ENCODE data around the gene TIMM22.
"Not testable (repeated sequence)": the region's sequence is repeated elsewhere in the genome, so short reads cannot be mapped to it uniquely, and the experiment has no call there.

TIMM22 gene

GRCh38 chr17:964876-965275, 32.1 kb upstream of the TIMM22 start:
- DNase-seq (ENCODE audit: extremely low spot score), result no peak
- CTCF ChIA-PET, result no interaction called here
- POLR2A ChIA-PET, result no interaction called here
- no peak for TF ChIP-seq CTCF (IDR thresholded peaks at IDR 0.05; ENCODE audit: control extremely low read depth, extremely low read depth, low read depth, missing control alignments)

GRCh38 chr17:965311-965989, 31.5 kb upstream of the TIMM22 start:
- TF ChIP-seq CTCF (IDR thresholded peaks at IDR 0.05; ENCODE audit: control extremely low read depth, extremely low read depth, low read depth, missing control alignments), result no peak
- POLR2A ChIA-PET, result no interaction called here
- CTCF ChIA-PET, result interaction anchor here (1.0 kb wide), 2 partner anchors 9 to 15 kb away, joined by 3 to 4 read pairs; partner anchors contain the start of gene NXN
- DNase-seq (ENCODE audit: extremely low spot score), result no peak

GRCh38 chr17:967122-967521, 29.8 kb upstream of the TIMM22 start:
- ChIA-PET POLR2A (no interaction called here), CTCF (no interaction called here)
- no peak for DNase-seq (ENCODE audit: extremely low spot score)
- no peak for TF ChIP-seq CTCF (IDR thresholded peaks at IDR 0.05; ENCODE audit: control extremely low read depth, extremely low read depth, low read depth, missing control alignments)

- no peak for TF ChIP-seq CTCF (IDR thresholded peaks at IDR 0.05; ENCODE audit: control extremely low read depth, extremely low read depth, low read depth, missing control alignments)
- CTCF ChIA-PET, result no interaction called here
- no peak for DNase-seq (ENCODE audit: extremely low spot score)
- POLR2A ChIA-PET, result no interaction called here
Measured at GRCh38 chr17:968812-969730, 27.9 kb upstream of the TIMM22 start.

DNA sequence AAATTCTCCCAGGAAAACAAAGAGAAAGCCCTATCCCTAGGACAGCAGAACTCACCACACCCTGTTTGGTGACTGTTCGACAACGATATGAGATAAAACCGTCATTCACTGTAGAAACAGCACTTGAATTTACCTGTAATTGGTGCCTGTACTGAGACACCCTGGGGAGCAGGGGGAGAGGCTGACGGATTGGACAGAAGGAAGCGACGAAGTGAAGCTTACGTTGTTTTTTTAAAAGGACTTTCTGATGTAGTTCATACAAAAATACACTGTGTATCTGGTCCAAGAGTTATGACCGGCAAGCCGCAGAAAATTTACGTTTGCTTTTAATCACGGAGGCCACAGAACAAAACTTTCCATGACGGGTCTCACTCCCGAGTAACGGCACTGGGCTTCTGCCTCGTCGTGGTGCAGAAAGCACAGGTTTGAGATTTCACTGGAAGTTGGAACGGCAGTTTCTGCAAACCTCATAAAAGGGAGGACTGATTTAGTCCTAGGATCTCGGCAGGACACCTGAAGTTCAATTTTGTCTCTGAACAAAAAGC, 27.0 kb upstream of the TIMM22 start:
- TF ChIP-seq CTCF (IDR thresholded peaks at IDR 0.05; ENCODE audit: control extremely low read depth, extremely low read depth, low read depth, missing control alignments), result no peak
- no peak for DNase-seq (ENCODE audit: extremely low spot score)
- POLR2A ChIA-PET, result no interaction called here
- CTCF ChIA-PET, result interaction anchor here (1.4 kb wide), 1 partner anchor 27 kb away, joined by 3 read pairs; the partner anchor contains the start of gene TIMM22

- ChIA-PET CTCF (interaction anchor here (1.4 kb wide), 1 partner anchor 27 kb away, joined by 3 read pairs; the partner anchor contains the start of gene TIMM22), POLR2A (no interaction called here)
- no peak for DNase-seq (ENCODE audit: extremely low spot score)
- TF ChIP-seq CTCF (IDR thresholded peaks at IDR 0.05; ENCODE audit: control extremely low read depth, extremely low read depth, low read depth, missing control alignments), result no peak
Measured at GRCh38 chr17:970364-970763, 26.6 kb upstream of the TIMM22 start.

DNA sequence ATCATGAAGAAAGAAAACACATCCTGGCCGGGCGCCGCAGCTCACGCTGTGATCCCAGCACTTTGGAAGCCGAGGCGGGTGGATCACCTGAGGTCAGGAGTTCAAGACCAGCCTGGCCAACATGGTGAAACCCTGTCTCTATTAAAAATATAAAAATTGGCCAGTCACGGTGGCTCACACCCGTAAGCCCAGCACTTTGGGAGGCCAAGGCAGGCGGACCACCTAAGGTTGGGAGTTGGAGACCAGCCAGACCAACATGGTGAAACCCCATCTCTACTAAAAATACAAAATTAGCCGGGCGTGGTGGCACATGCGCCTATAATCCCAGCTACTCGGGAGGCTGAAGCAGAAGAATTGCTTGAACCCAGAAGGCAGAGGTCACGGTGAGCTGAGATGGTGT, 25.1 kb upstream of the TIMM22 start:
- CTCF ChIA-PET, result interaction anchor here (2.2 kb wide), 1 partner anchor 9 kb away, joined by 6 read pairs; no protein-coding TSS in a partner anchor

More for the DNA sequence above, 25.1 kb upstream of the TIMM22 start:
- DNase-seq (ENCODE audit: extremely low spot score); POLR2A ChIA-PET: not testable (repeated sequence)
